ENCODE data around the gene HIF1A.

The HIF1A gene

DNA sequence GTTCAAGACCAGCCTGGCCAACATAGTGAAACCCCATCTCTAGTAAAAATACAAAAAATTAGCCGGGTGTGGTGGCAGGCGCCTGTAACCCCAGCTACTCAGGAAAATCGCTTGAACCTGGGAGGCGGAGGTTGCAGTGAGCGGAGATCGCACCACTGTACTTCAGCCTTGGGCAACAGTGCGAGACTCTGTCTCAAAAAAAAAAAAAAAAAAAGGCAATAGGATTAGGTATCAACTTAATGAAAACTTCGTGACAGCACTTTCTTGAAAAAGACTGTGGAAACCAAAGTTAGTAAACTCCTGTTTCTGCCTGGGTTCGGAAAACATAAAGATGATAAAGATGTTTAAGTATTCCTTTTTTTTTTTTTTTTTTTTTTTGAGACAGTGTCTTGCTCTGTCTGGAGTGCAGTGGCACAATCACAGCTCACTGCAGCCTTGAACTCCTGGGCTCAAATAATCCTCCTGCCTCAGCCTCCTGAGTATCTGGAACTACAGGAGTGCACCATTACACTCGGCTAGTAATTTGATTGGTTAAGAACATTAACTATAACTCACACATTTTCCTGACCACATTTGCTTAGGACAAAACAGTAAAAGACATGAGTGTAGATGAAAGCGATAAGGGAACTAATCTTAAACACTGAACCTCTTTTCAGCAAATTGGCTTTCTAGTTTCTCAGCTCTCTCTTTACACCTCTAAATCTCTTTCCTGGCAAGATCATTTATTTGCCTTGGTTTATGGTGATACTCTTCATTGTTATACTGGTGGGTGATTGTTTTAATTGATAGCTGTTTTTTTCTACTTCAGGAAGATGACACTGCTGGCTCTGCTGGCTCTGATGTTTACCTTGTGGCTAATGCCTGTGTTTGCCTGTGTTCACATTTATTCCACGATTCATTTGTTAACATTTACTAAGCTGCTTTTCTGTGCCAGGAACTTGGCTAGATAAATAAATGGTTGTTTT, 15.8 kb downstream of the HIF1A start:
- ChIA-PET CTCF (interaction anchor here (0.7 kb wide), 1 partner anchor 9 kb away, joined by 3 read pairs; no protein-coding TSS in a partner anchor), POLR2A (no interaction called here)
- no peak for TF ChIP-seq ARNT (IDR thresholded peaks at IDR 0.05)
- TF ChIP-seq ZNF384 (IDR thresholded peaks at IDR 0.05), result 0 out of 2 replicates have a peak, but pooled peaks have one; percentile 11
- no peak for DNase-seq (ENCODE audit: extremely low spot score)

DNA sequence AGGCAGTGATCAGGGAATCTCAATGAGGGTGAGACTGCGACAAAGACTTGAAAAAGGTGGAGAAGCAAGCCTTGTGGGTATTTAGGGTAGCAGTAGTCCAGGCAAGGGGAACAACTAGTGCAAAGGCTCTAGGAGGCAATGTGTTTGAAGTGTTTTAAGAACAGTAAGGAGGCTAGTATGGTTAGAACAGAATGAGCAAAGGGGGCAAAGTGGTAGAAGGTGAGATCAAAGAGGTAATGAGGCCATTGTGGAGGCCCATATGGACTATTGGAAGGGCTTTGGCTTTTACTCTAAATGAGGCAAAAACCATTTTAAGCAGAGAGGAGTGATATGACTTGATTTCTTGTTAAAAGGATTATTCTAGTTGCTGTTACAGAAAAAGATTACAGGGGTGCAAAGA, 16.8 kb downstream of the HIF1A start:
- CTCF ChIA-PET, result interaction anchor here (0.7 kb wide), 1 partner anchor 8 kb away, joined by 3 read pairs; no protein-coding TSS in a partner anchor
- no peak for DNase-seq (ENCODE audit: extremely low spot score)
- no peak for TF ChIP-seq NFRKB (IDR thresholded peaks at IDR 0.05)
- no peak for TF ChIP-seq ELF4 (IDR thresholded peaks at IDR 0.05)
- no peak for TF ChIP-seq CTBP1 (IDR thresholded peaks at IDR 0.05; ENCODE audit: borderline replicate concordance)
- TF ChIP-seq, protein P1, sequence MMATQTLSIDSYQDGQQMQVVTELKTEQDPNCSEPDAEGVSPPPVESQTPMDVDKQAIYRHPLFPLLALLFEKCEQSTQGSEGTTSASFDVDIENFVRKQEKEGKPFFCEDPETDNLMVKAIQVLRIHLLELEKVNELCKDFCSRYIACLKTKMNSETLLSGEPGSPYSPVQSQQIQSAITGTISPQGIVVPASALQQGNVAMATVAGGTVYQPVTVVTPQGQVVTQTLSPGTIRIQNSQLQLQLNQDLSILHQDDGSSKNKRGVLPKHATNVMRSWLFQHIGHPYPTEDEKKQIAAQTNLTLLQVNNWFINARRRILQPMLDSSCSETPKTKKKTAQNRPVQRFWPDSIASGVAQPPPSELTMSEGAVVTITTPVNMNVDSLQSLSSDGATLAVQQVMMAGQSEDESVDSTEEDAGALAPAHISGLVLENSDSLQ (IDR thresholded peaks at IDR 0.05), result no peak
- no peak for TF ChIP-seq ARNT (IDR thresholded peaks at IDR 0.05)
- no peak for TF ChIP-seq ZNF384 (IDR thresholded peaks at IDR 0.05)
- TF ChIP-seq SP1 (IDR thresholded peaks at IDR 0.05), result no peak
- TF ChIP-seq FOXM1 (IDR thresholded peaks at IDR 0.05; ENCODE audit: borderline replicate concordance), result no peak
- no peak for TF ChIP-seq TARDBP (IDR thresholded peaks at IDR 0.05)
- no peak for TF ChIP-seq FOXA1 (IDR thresholded peaks at IDR 0.05)
- TF ChIP-seq HDGF (IDR thresholded peaks at IDR 0.05; ENCODE audit: borderline replicate concordance), result no peak
- TF ChIP-seq FOXK2 (IDR thresholded peaks at IDR 0.05), result no peak
- no peak for TF ChIP-seq BHLHE40 (IDR thresholded peaks at IDR 0.05; ENCODE audit: borderline replicate concordance)
- POLR2A ChIA-PET, result no interaction called here

DNA sequence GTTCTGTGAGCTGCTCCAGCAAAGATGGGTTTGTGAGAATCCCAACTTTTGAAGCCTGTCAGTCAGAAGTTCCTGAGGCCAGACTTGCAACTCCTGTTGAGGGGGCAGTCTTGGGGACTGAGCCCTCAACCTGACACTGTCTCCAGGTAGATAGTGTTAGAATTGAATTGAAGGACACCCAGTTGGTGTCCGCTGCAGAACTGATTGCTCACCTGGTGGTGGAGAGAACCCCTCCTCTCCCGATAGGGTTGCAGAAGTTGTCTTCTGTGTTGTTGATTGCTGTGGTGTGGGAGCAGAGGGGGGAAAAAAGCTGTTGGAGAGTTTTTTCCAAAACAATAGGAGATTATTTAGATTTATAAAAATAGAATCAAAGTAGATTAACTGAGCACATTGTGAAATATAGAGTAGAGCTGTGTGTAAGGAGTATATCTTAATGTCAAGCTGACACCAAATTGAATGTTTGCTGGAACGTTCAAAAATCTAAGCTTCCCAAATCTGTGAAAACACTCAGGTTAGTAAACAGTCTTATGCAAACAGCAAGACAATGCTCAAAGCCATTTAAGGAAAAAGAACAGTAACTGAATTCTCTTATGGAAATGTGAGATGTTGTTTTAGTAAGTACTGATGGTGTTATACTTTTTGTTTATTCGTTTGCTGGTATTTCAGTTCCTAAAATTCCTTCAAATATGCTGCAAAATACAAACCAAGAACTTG, 18.6 kb downstream of the HIF1A start:
- no peak for TF ChIP-seq FOXA1 (IDR thresholded peaks at IDR 0.05)
- TF ChIP-seq FOXK2 (IDR thresholded peaks at IDR 0.05), result no peak
- TF ChIP-seq FOXM1 (IDR thresholded peaks at IDR 0.05; ENCODE audit: borderline replicate concordance), result no peak
- no peak for TF ChIP-seq ZNF384 (IDR thresholded peaks at IDR 0.05)
- TF ChIP-seq BHLHE40 (IDR thresholded peaks at IDR 0.05; ENCODE audit: borderline replicate concordance), result no peak
- no peak for TF ChIP-seq LEF1 (IDR thresholded peaks at IDR 0.05; ENCODE audit: borderline replicate concordance)
- no peak for TF ChIP-seq CTBP1 (IDR thresholded peaks at IDR 0.05; ENCODE audit: borderline replicate concordance)
- TF ChIP-seq SP1 (IDR thresholded peaks at IDR 0.05), result no peak
- no peak for TF ChIP-seq TARDBP (IDR thresholded peaks at IDR 0.05)
- no peak for TF ChIP-seq ELF4 (IDR thresholded peaks at IDR 0.05)
- TF ChIP-seq ARNT (IDR thresholded peaks at IDR 0.05), result no peak
- TF ChIP-seq, protein P1 (IDR thresholded peaks at IDR 0.05), result no peak
- no peak for TF ChIP-seq L3MBTL2 (conservative IDR thresholded peaks at IDR 0.05)
- no peak for TF ChIP-seq SUZ12 (IDR thresholded peaks at IDR 0.05)
- ChIA-PET CTCF (no interaction called here), POLR2A (interaction anchor here (1.2 to 2.3 kb wide), 2 partner anchors 16 to 18 kb away, joined by 3 to 9 read pairs; no protein-coding TSS in a partner anchor)
- no peak for DNase-seq (ENCODE audit: extremely low spot score)

DNA sequence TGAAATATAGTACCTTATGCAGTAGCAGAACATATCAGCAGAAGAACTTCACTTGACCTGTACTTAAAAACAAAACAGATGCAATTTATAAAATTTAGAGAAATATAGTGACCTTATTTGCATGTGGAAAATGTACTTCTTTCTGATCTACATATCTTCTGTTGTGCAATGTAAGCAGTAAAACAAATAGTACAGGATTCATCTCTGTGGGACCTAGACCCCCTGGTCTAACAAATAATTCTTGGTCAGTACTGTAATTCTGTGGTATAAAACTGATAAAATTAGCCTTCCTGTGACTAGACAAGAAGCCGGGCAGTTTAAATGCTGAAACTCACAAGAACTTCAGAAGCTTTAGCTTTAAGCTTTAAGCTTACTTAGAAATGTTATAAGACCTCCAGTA, 21.6 kb downstream of the HIF1A start:
- ChIA-PET CTCF (no interaction called here), POLR2A (interaction anchor here (1.3 to 3.8 kb wide), 2 partner anchors 11 to 21 kb away, joined by 5 to 19 read pairs; partner anchors contain the start of gene HIF1A)
- no peak for TF ChIP-seq NFRKB (IDR thresholded peaks at IDR 0.05)
- TF ChIP-seq CTBP1 (IDR thresholded peaks at IDR 0.05; ENCODE audit: borderline replicate concordance), result no peak
- TF ChIP-seq FOXK2 (IDR thresholded peaks at IDR 0.05), result no peak
- TF ChIP-seq, protein P1 (IDR thresholded peaks at IDR 0.05), result no peak
- no peak for TF ChIP-seq TARDBP (IDR thresholded peaks at IDR 0.05)
- no peak for TF ChIP-seq FOXM1 (IDR thresholded peaks at IDR 0.05; ENCODE audit: borderline replicate concordance)
- TF ChIP-seq SUZ12 (IDR thresholded peaks at IDR 0.05), result no peak
- DNase-seq (ENCODE audit: extremely low spot score), result no peak

DNA sequence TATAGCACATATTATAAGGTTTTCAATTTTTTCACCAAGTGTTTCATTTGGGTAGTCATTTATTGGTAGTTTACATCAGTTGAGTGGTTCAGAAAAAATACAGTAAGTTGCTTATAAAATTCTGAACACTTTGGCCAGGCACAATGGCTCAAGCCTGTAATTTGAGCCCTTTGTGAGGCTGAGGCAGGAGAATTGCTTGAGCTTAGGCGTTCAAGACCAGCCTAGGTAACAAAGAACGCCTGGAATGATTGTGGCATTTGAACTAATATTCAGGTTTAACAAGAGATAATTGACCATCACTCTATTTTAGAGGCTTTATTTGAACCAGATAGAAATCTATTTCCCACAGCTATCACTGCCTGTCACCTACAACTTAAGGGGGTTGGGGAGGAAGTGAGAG, 22.7 kb downstream of the HIF1A start:
- ChIA-PET CTCF (no interaction called here), POLR2A (interaction anchor here (1.3 to 3.8 kb wide), 2 partner anchors 12 to 22 kb away, joined by 5 to 19 read pairs; partner anchors contain the start of gene HIF1A)
- DNase-seq (ENCODE audit: extremely low spot score), result no peak
- TF ChIP-seq BHLHE40 (IDR thresholded peaks at IDR 0.05; ENCODE audit: borderline replicate concordance), result no peak
- TF ChIP-seq CTBP1 (IDR thresholded peaks at IDR 0.05; ENCODE audit: borderline replicate concordance), result no peak
- TF ChIP-seq SP1 (IDR thresholded peaks at IDR 0.05), result no peak
- no peak for TF ChIP-seq L3MBTL2 (conservative IDR thresholded peaks at IDR 0.05)
- no peak for TF ChIP-seq FOXA1 (IDR thresholded peaks at IDR 0.05)
- TF ChIP-seq ELF4 (IDR thresholded peaks at IDR 0.05), result no peak
- TF ChIP-seq, protein P1 (IDR thresholded peaks at IDR 0.05), result no peak
- TF ChIP-seq FOXK2 (IDR thresholded peaks at IDR 0.05), result no peak
- no peak for TF ChIP-seq ARNT (IDR thresholded peaks at IDR 0.05)
- TF ChIP-seq SUZ12 (IDR thresholded peaks at IDR 0.05), result no peak
- no peak for TF ChIP-seq ZNF384 (IDR thresholded peaks at IDR 0.05)
- no peak for TF ChIP-seq LEF1 (IDR thresholded peaks at IDR 0.05; ENCODE audit: borderline replicate concordance)
- TF ChIP-seq NFRKB (IDR thresholded peaks at IDR 0.05), result no peak
- TF ChIP-seq FOXM1 (IDR thresholded peaks at IDR 0.05; ENCODE audit: borderline replicate concordance), result no peak
- TF ChIP-seq HDGF (IDR thresholded peaks at IDR 0.05; ENCODE audit: borderline replicate concordance), result no peak
- no peak for TF ChIP-seq TARDBP (IDR thresholded peaks at IDR 0.05)

Data from HEK293T (cell line).